HepG2 (cell line): ENCODE results near the gene TOLLIP. TPM values are rescaled to one million over a fixed set of nuclear protein-coding genes. Genes with fewer than 3 reads are reported as not detected.

Experiments
- ATAC-seq: fragments of 200-7000 bp; cut with Tn5 transposase; 3 replicates; pipeline ENCODE4 v1.9.1; 2020; ENCODE audit warnings: mild to moderate bottlenecking, moderate library complexity
- BruUV-seq: library from RNA; stranded (reverse); fragments of 400-500 nt; replicated peaks from 2 replicates; lab custom pipeline; 2021; lab: Mats Ljungman, UMichigan
- CTCF ChIA-PET: fragments of 300-600 bp; formaldehyde crosslinking; extraction: SDS; loops from one replicate; lab custom pipeline; 2021; ENCODE audit warnings: low total read pairs, inconsistent platforms, low intra/inter-chr PET ratio; lab: Yijun Ruan, JAX
- POLR2A ChIA-PET: fragments of 350-600 bp; sonication (Branson Sonifier 250); formaldehyde crosslinking; loops from one replicate; lab custom pipeline; 2020; ENCODE audit warnings: antibody characterized with exemption, inconsistent platforms; lab: Yijun Ruan, JAX
- DNase-seq: peaks from one replicate; pipeline ENCODE4 v3.0.0-alpha.2; 2015; ENCODE audit warnings: low spot score
- FAIRE-seq: peaks from 3 replicates; lab custom pipeline; 2011; peaks lifted over from hg19 to GRCh38; lab: Jason Lieb, UNC
- H2AFZ ChIP-seq: one replicate; pipeline ENCODE4 v1.6.1; 2011; ENCODE audit warnings: low read length, inconsistent platforms
- H3K27ac ChIP-seq: fragments of 300-600 bp; 3 replicates; pipeline ENCODE4 v1.8.0; 2011; ENCODE audit warnings: mixed run types, mild to moderate bottlenecking, mixed read lengths, low read length, inconsistent platforms; ENCODE audit not compliant: insufficient read depth; ENCODE audit errors: extremely low read length
- H3K27me3 ChIP-seq, 2 experiments: fragments of 200-600 bp in 1 of 2; 2 replicates in 1 of 2; 3 replicates in 1 of 2; pipeline versions ENCODE4 v1.6.0 to v1.8.0; 2011; ENCODE audit warnings: low read length in 2 of 2, mild to moderate bottlenecking in 2 of 2, moderate library complexity in 2 of 2, inconsistent platforms in 1 of 2; ENCODE audit not compliant: insufficient read depth in 2 of 2, control insufficient read depth in 1 of 2
- H3K36me3 ChIP-seq, 2 experiments: fragments of 200-600 bp in 1 of 2; replicated peaks in 1 of 2; 2 replicates in 1 of 2; 3 replicates in 1 of 2; pipeline versions ENCODE4 v1.5.1 to v1.8.0; 2011; ENCODE audit warnings: low read length in 2 of 2, inconsistent platforms in 1 of 2; ENCODE audit not compliant: insufficient read depth in 2 of 2, control insufficient read depth in 1 of 2
- H3K4me1 ChIP-seq: 2 replicates; pipeline ENCODE4 v1.5.1; 2012; ENCODE audit warnings: low read length, inconsistent platforms; ENCODE audit not compliant: insufficient read depth
- H3K4me2 ChIP-seq: 2 replicates; pipeline ENCODE4 v1.6.0; 2011; ENCODE audit warnings: low read depth, low read length, inconsistent platforms
- H3K4me3 ChIP-seq, 3 experiments: fragments of 200-600 bp in 1 of 3; sonication (generic), shearing (Covaris generic) in 1 of 3; replicated peaks in 1 of 3; 2 replicates each; pipeline ENCODE4 v1.5.1; 2011 to 2016; ENCODE audit warnings: low read length in 3 of 3, inconsistent platforms in 2 of 3, low read depth in 2 of 3, mild to moderate bottlenecking in 2 of 3, control low read depth in 1 of 3, mixed read lengths in 1 of 3; ENCODE audit not compliant: insufficient read depth in 1 of 3
- H3K79me2 ChIP-seq: one replicate; pipeline ENCODE4 v1.6.1; 2011; ENCODE audit warnings: low read length, inconsistent platforms; ENCODE audit not compliant: insufficient read depth
- H3K9ac ChIP-seq: 2 replicates; pipeline ENCODE4 v1.6.0; 2011; ENCODE audit warnings: mild to moderate bottlenecking, low read depth, low read length, inconsistent platforms; ENCODE audit not compliant: insufficient read depth
- H3K9me3 ChIP-seq: 2 replicates; pipeline ENCODE4 v1.5.1; 2012; ENCODE audit warnings: mild to moderate bottlenecking, low read length
- H4K20me1 ChIP-seq: 2 replicates; pipeline ENCODE4 v1.6.0; 2011; ENCODE audit warnings: inconsistent platforms, mild to moderate bottlenecking, low read length, moderate library complexity; ENCODE audit not compliant: insufficient read depth
- PHF8 ChIP-seq: sonication (generic); formaldehyde crosslinking; IDR thresholded peaks from 2 replicates; pipeline ENCODE4 v1.5.0; 2020; ENCODE audit warnings: missing genetic modification reagents
- ZNF646 ChIP-seq: sonication (generic); formaldehyde crosslinking; IDR thresholded peaks from 2 replicates; pipeline ENCODE4 v1.9.0; 2021; ENCODE audit warnings: mild to moderate bottlenecking, missing genetic modification reagents
- WGBS: methylation state at CpG from one replicate; pipeline ENCODE4 v1.1.6; 2017; ENCODE audit warnings: low lambda C conversion rate; 5-methylcytosine and 5-hydroxymethylcytosine counted together
- in situ Hi-C: cut with HindIII; loops from 2 replicates; pipeline ENCODE4 v1.10.0; 2017; ENCODE audit warnings: low pct_unique_long_range_greater_than_20kb; ENCODE audit not compliant: extremely low pct_ligation_motif_present
- intact Hi-C: fragments of 100-400 bp; cut with micrococcal nuclease; formaldehyde crosslinking; loops from one replicate; pipeline ENCODE4 v1.10.0; 2022; ENCODE audit not compliant: unreplicated experiment
- polyA plus RNA-seq, 8 experiments: library from polyadenylated mRNA; depleted of rRNA in 3 of 8; stranded (reverse) in 7 of 8; unstranded in 1 of 8; fragments of >200 nt; fragmentation: Illumina TruSeq in 4 of 8; extraction: Trizol in 4 of 8; gene quantifications; 2 replicates each; pipeline versions ENCODE4 v1.2.1 to v1.2.3, GENCODE V29; 2011 to 2016; ENCODE audit warnings: low read depth in 4 of 8, missing spikeins in 1 of 8, mixed read lengths in 1 of 8; ENCODE audit not compliant: insufficient read depth in 1 of 8
- total RNA-seq, 5 experiments: library from RNA; depleted of rRNA; stranded (reverse); fragments of >200 nt; fragmentation: Illumina TruSeq; extraction: Trizol; gene quantifications; 2 replicates each; pipeline ENCODE4 v1.2.3, GENCODE V29; 2016; ENCODE audit warnings: low read depth in 1 of 5

Gene TOLLIP
- total and polyA plus RNA-seq, 2 of the 13 experiments (the other 11 are each of a cell fraction or from before 2014, with no cell fraction given): 25.9 to 47.5 TPM

- no peak overlapping the region for H2AFZ ChIP-seq
- TF ChIP-seq PHF8 (CRISPR knock-in tag) (no peak), ZNF646 (CRISPR knock-in tag) (no peak)
- TF ChIP-seq, all 625 proteins: peak for 0
- Histone ChIP-seq H3K27ac (no peak overlapping the region), H3K4me1 (no peaks in the 10 kb centered on the region), H3K4me2 (no peak overlapping the region), H3K9ac (no peak overlapping the region), H3K79me2 (no peaks in the 10 kb centered on the region), H3K27me3 (peaks cover 4 to 6% of the 10 kb centered on the region in 2 experiments; a peak in 1 of 5 replicates), H4K20me1 (no peaks in the 10 kb centered on the region), H3K4me3 (no peak overlapping the region), H3K9me3 (no peaks in the 10 kb centered on the region), H3K36me3 (no peaks in the 10 kb centered on the region)
- ChIA-PET POLR2A (no interaction called here), CTCF (no interaction called here)
- no peak for ATAC-seq
- intact Hi-C loops (no loop called here), in situ Hi-C loops (loop anchor here (5.0 kb wide), 1 partner anchor 117 kb away; no protein-coding TSS in a partner anchor)
- no peak for FAIRE-seq
- no TSS peak for BruUV-seq
- no CpG with 5 or more reads among the region's 27 CpGs for WGBS
- DNase-seq: no peak
These were observed 79.8 kb downstream of the TOLLIP start for GRCh38 chr11:1229471-1230120.
